Esophagus squamous epithelium (tissue), 4 donors: Measurements from ENCODE around the gene TMEM161A.
"Not testable (repeated sequence)": the region's sequence is repeated elsewhere in the genome, so short reads cannot be mapped to it uniquely, and the experiment has no call there.

Experiments
- CTCF ChIP-seq, 6 experiments: fragments of 450-650 bp in 4 of 6; fragments of 200-600 bp in 2 of 6; sonication (generic) in 2 of 6; IDR thresholded peaks; one replicate each; pipeline ENCODE4 v1.5.1; 2016 to 2019; ENCODE audit warnings: antibody characterized with exemption in 6 of 6, mild to moderate bottlenecking in 4 of 6, moderate library complexity in 4 of 6
- POLR2A ChIP-seq, 4 donors: fragments of 450-650 bp; IDR thresholded peaks; one replicate each; pipeline ENCODE4 v1.6.1; 2017; ENCODE audit warnings: antibody characterized with exemption in 4 of 4, mild to moderate bottlenecking in 4 of 4, moderate library complexity in 3 of 4

GRCh38 chr19:19102566-19102965, 35.7 kb downstream of the TMEM161A start:
- not testable (repeated sequence) for TF ChIP-seq POLR2A, CTCF (IDR thresholded peaks at IDR 0.05)
